Astrocyte of the cerebellum (primary cell): ENCODE measurements around the gene UBTD1.

Experiments used
- DNase-seq: peaks from one replicate; pipeline ENCODE4 v3.0.0-alpha.2; 2011; ENCODE audit warnings: low read depth
- H3K4me3 ChIP-seq: 2 replicates; pipeline ENCODE4 v1.5.1; 2011; ENCODE audit warnings: mild to moderate bottlenecking, low read depth, low read length, moderate library complexity
- CTCF ChIP-seq: IDR thresholded peaks from 2 replicates; pipeline ENCODE4 v1.5.1; 2012; ENCODE audit warnings: low read length, low read depth, moderate library complexity, mild to moderate bottlenecking; ENCODE audit errors: missing control alignments
- in situ Hi-C: cut with HindIII; loops from 2 replicates; pipeline ENCODE4 v1.10.0; 2017; ENCODE audit warnings: low sequenced_read_pairs

Gene UBTD1

GRCh38 chr10:97587183-97587582, 88.5 kb downstream of the UBTD1 start:
- no peak overlapping the region for H3K4me3 ChIP-seq
- in situ Hi-C loops, result no loop called here
- no peak for TF ChIP-seq CTCF
- no peak for DNase-seq

GRCh38 chr10:97589479-97589878, 90.8 kb downstream of the UBTD1 start, which contains the start of gene C10orf62:
C10orf62 (plus strand) TSS chr10:97589721; CDS start chr10:97589898, 177 bp downstream.
- DNase-seq, result no peak
- in situ Hi-C loops, result no loop called here
- no peak within 1 kb of the TSS for H3K4me3 ChIP-seq
- TF ChIP-seq CTCF, result no peak

DNA sequence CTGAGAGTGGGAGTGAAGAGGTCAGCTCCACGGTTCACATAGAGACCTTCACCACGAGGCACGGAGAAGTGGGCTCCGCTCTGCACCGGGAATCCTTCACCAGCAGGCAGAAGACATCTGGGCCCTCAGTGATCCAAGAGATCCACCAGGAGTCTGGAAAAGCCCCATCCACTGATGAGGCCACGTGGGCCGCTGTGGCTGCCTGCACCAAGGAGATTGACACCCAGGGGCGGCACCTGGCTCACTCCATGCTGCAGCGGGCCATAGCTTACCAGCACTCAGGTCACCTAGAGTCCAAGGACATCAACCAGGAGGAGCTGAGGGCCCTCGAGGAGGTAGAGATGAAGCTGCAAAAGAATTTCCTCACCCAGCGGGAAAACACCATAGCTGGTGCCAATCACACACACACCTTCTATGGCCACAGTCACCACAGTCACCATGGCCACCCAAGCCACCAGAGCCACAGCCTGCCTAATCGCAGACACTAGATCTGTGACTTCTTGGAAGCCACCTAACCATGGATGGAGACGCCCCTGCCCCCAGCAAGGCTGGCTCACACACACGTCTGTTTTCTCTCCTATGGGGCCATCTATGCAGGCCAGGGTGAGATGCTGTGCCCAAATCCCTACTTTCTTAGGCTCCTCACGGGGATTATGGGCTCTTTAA, 91.5 kb downstream of the UBTD1 start:
- in situ Hi-C loops, result no loop called here
- no peak for DNase-seq
- no peak overlapping the region for H3K4me3 ChIP-seq
- no peak for TF ChIP-seq CTCF

DNA sequence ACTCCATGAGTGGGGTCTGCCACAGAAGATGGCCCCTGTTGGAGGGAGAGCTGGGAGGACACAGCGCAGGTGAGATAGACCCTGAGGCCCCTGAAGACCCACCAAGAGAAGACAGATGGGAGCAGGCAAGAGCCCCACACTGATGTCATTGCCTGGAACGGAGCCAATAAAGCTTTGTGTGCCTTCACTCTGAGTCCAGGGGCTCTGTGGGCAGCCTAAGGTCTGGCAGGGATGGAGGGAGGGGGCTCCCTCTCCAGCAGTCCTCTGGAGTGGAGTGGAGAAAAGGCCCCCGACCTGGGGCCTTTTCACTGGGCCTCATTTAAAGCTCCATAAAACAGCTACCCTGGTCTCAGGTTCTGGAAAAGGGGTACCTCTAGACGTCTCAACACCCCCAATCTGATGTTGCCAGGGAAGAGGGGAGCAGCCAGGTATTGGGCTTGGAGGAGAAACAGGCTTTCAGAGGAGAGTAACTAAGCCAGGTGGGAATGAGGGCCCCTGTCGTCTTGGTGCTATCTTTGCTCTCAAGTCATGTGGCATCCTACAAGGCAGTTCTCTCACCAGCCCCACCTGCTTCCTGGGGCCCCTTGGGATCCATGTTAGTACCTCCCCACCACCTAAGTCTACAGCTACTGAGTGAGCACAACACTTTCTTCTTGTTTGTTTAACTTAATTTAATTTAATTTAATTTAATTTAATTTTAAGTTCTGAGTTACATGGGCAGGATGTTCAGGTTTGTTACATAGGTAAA, 92.2 kb downstream of the UBTD1 start:
- no peak for DNase-seq
- in situ Hi-C loops, result no loop called here
- H3K4me3 ChIP-seq, result no peak overlapping the region
- no peak for TF ChIP-seq CTCF

GRCh38 chr10:97593421-97593820, 94.7 kb downstream of the UBTD1 start:
- DNase-seq, result no peak
- in situ Hi-C loops, result no loop called here
- TF ChIP-seq CTCF, result no peak
- no peak overlapping the region for H3K4me3 ChIP-seq

GRCh38 chr10:97596101-97597082, 97.7 kb downstream of the UBTD1 start:
- no peak for TF ChIP-seq CTCF
- H3K4me3 ChIP-seq, result no peak overlapping the region

More at GRCh38 chr10:97596101-97597082, 97.7 kb downstream of the UBTD1 start:
- DNase-seq, result peak; percentile 74
- in situ Hi-C loops, result no loop called here
